Measurements from ENCODE around the gene NKD2. TPM values are rescaled to one million over a fixed set of nuclear protein-coding genes. Genes with fewer than 3 reads are reported as not detected.

Gene NKD2
- total RNA-seq, 1 experiment from 2014 or later = 20.4 TPM

DNA sequence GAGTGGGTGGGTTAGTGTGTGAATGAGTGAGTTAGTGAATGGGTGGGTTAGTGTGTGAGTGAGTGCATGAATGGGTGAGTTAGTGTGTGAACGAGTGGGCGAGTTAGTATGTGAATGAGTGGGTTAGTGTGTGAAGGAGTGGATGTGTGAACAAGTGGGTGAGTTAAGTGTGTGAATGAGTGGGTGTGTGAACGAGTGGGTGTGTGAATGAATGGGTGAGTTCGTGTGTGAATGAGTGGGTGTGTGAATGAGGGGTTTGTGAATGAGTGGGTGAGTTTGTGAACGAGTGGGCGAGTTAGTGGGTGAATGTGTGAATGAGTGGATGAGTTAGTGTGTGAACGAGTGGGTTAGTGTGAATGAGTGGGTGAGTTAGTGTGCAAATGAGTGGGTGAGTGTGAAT lies 34.0 kb downstream of the NKD2 start:
- no peaks in the 10 kb centered on the region for H3K4me1 ChIP-seq (ENCODE audit: control insufficient read depth in 1 of 2, insufficient read depth in 2 of 2, low read length in 2 of 2)
- intact Hi-C loops (cut with micrococcal nuclease) = no loop called here
- no peak overlapping the region for H3K27ac ChIP-seq (ENCODE audit: low read depth, low read length)
- ChIA-PET POLR2A (no interaction called here), CTCF (no interaction called here), RAD21 (ENCODE audit: low non-redundant PET in 1 of 2, low total read pairs in 2 of 2, uncharacterized antibody in 2 of 2, unreplicated experiment in 2 of 2) (no interaction called here)
- H3K4me2 ChIP-seq (ENCODE audit: low read length) = no peak overlapping the region
- H3K9me2 ChIP-seq (ENCODE audit: insufficient read depth) = no peaks in the 10 kb centered on the region
- H3K36me3 ChIP-seq (ENCODE audit: control insufficient read depth in 1 of 2, insufficient read depth in 2 of 2, low read length in 2 of 2) = no peaks in the 10 kb centered on the region
- no peak overlapping the region for H3K9ac ChIP-seq (ENCODE audit: low read length)
- H3K9me3 ChIP-seq (ENCODE audit: control insufficient read depth in 1 of 2, insufficient read depth in 1 of 2, low read depth in 1 of 2, low read length in 2 of 2) = peaks cover 4 to 5% of the 10 kb centered on the region in 2 experiments; a peak in 2 of 4 replicates
- ATAC-seq (no peak), DNase-seq (ENCODE audit: low read depth, low spot score) (no peak)
- H3K79me2 ChIP-seq (ENCODE audit: insufficient read depth, low read length) = no peaks in the 10 kb centered on the region
- no peak overlapping the region for H3K4me3 ChIP-seq (replicated peaks in 1 of 2; ENCODE audit: low read depth in 1 of 2, low read length in 2 of 2)
- H4K20me1 ChIP-seq (ENCODE audit: insufficient read depth) = no peaks in the 10 kb centered on the region
- TF ChIP-seq ATF3 (IDR thresholded peaks at IDR 0.05) (no peak), EZH2 (IDR thresholded peaks at IDR 0.05) (no peak), TCF7L2 (IDR thresholded peaks at IDR 0.05; ENCODE audit: borderline replicate concordance, extremely low read depth, insufficient read depth, insufficient read length) (no peak), POLR2A (IDR thresholded peaks at IDR 0.05; ENCODE audit: borderline replicate concordance, extremely low read depth, insufficient read depth, insufficient read length) (no peak), SRF (IDR thresholded peaks at IDR 0.05; ENCODE audit: low read depth) (no peak), POLR2AphosphoS5 (IDR thresholded peaks at IDR 0.05; ENCODE audit: low read depth, low read length) (no peak), ZBTB33 (IDR thresholded peaks at IDR 0.05; ENCODE audit: extremely low read depth, insufficient replicate concordance, low read length) (no peak), ZNF274 (IDR thresholded peaks at IDR 0.05; ENCODE audit: low read depth, low read length) (no peak), CBX3 (IDR thresholded peaks at IDR 0.05; ENCODE audit: low read depth) (no peak), YY1 (IDR thresholded peaks at IDR 0.05; ENCODE audit: extremely low read depth, insufficient replicate concordance, low read depth, low read length) (no peak), ELF1 (IDR thresholded peaks at IDR 0.05; ENCODE audit: borderline replicate concordance, low read depth) (no peak)
- TF ChIP-seq, protein P1, sequence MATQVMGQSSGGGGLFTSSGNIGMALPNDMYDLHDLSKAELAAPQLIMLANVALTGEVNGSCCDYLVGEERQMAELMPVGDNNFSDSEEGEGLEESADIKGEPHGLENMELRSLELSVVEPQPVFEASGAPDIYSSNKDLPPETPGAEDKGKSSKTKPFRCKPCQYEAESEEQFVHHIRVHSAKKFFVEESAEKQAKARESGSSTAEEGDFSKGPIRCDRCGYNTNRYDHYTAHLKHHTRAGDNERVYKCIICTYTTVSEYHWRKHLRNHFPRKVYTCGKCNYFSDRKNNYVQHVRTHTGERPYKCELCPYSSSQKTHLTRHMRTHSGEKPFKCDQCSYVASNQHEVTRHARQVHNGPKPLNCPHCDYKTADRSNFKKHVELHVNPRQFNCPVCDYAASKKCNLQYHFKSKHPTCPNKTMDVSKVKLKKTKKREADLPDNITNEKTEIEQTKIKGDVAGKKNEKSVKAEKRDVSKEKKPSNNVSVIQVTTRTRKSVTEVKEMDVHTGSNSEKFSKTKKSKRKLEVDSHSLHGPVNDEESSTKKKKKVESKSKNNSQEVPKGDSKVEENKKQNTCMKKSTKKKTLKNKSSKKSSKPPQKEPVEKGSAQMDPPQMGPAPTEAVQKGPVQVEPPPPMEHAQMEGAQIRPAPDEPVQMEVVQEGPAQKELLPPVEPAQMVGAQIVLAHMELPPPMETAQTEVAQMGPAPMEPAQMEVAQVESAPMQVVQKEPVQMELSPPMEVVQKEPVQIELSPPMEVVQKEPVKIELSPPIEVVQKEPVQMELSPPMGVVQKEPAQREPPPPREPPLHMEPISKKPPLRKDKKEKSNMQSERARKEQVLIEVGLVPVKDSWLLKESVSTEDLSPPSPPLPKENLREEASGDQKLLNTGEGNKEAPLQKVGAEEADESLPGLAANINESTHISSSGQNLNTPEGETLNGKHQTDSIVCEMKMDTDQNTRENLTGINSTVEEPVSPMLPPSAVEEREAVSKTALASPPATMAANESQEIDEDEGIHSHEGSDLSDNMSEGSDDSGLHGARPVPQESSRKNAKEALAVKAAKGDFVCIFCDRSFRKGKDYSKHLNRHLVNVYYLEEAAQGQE (IDR thresholded peaks at IDR 0.05; ENCODE audit: low read depth) = no peak
- TF ChIP-seq, protein P2, sequence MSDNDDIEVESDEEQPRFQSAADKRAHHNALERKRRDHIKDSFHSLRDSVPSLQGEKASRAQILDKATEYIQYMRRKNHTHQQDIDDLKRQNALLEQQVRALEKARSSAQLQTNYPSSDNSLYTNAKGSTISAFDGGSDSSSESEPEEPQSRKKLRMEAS (IDR thresholded peaks at IDR 0.05) = no peak
- H2AFZ ChIP-seq (ENCODE audit: low read depth, low read length, poor library complexity, severe bottlenecking) = no peak overlapping the region
- no TSS peak for BruUV-seq (replicated peaks)
- H3K27me3 ChIP-seq (ENCODE audit: insufficient read depth, low read length) = no peaks in the 10 kb centered on the region

All from HCT116 (cell line).